ENCODE measurements around the gene UHMK1.

Gene UHMK1

GRCh38 chr1:162573136-162573535 lies 75.5 kb downstream of the UHMK1 start:
- no peak for FAIRE-seq
- TF ChIP-seq POU2F2 (IDR thresholded peaks at IDR 0.05; ENCODE audit: low read depth, low read length) (no peak), POLR2A (IDR thresholded peaks at IDR 0.05; ENCODE audit: low read depth, low read length) (no peak), POLR2AphosphoS5 (IDR thresholded peaks at IDR 0.05; ENCODE audit: low read depth, low read length) (no peak), PAX5 (IDR thresholded peaks at IDR 0.05; ENCODE audit: insufficient read depth, low read length, severe bottlenecking) (no peak), SPI1 (IDR thresholded peaks at IDR 0.05; ENCODE audit: low read depth, low read length) (no peak), TAF1 (IDR thresholded peaks at IDR 0.05; ENCODE audit: low read depth, low read length) (no peak)
- no peak for DNase-seq (ENCODE audit: insufficient read length, low spot score)

- TF ChIP-seq SPI1 (IDR thresholded peaks at IDR 0.05; ENCODE audit: low read depth, low read length) = no peak
- no peak for TF ChIP-seq POLR2AphosphoS5 (IDR thresholded peaks at IDR 0.05; ENCODE audit: low read depth, low read length)
- TF ChIP-seq PAX5 (IDR thresholded peaks at IDR 0.05; ENCODE audit: insufficient read depth, low read length, severe bottlenecking) = no peak
- no peak for TF ChIP-seq POLR2A (IDR thresholded peaks at IDR 0.05; ENCODE audit: low read depth, low read length)
- TF ChIP-seq TAF1 (IDR thresholded peaks at IDR 0.05; ENCODE audit: low read depth, low read length) = no peak
- no peak for TF ChIP-seq POU2F2 (IDR thresholded peaks at IDR 0.05; ENCODE audit: low read depth, low read length)
- no peak for FAIRE-seq
- no peak for DNase-seq (ENCODE audit: insufficient read length, low spot score)
Observed at GRCh38 chr1:162578071-162578700, 80.6 kb downstream of the UHMK1 start.

GRCh38 chr1:162578936-162579335 lies 81.3 kb downstream of the UHMK1 start:
- TF ChIP-seq POU2F2 (IDR thresholded peaks at IDR 0.05; ENCODE audit: low read depth, low read length) = no peak
- no peak for TF ChIP-seq SPI1 (IDR thresholded peaks at IDR 0.05; ENCODE audit: low read depth, low read length)
- TF ChIP-seq PAX5 (IDR thresholded peaks at IDR 0.05; ENCODE audit: insufficient read depth, low read length, severe bottlenecking) = no peak
- no peak for TF ChIP-seq TAF1 (IDR thresholded peaks at IDR 0.05; ENCODE audit: low read depth, low read length)
- DNase-seq (ENCODE audit: insufficient read length, low spot score) = no peak
- no peak for FAIRE-seq

All from GM12891 (cell line).